ENCODE data around the gene MBD3L2.
"Not testable (repeated sequence)": the region's sequence is repeated elsewhere in the genome, so short reads cannot be mapped to it uniquely, and the experiment has no call there.

MBD3L2 gene

DNA sequence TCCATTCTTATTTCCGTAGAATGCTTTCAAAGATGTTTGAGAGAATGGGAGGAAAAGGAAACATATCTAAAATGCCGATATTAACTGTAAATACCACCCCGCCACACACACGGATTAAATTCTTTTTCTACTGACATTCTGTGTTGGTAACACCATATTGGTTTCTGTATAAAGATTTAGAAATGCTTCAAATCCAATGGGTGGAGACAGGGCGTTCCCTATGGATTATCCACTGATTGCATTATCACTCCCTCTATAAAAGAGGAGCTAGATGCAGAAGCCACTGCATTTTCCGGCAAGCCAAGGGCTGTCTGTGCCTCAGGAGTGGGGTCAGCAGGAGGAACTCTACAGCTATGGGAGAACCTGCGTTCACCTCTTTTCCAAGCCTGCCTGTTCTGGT, at the start of gene MBD3L2:
TSS of gene MBD3L2 (plus strand) at position 301 of the 400 bp plus-strand sequence. CDS start at position 354, 53 bp downstream.
- DNase-seq, result not testable (repeated sequence)

DNA sequence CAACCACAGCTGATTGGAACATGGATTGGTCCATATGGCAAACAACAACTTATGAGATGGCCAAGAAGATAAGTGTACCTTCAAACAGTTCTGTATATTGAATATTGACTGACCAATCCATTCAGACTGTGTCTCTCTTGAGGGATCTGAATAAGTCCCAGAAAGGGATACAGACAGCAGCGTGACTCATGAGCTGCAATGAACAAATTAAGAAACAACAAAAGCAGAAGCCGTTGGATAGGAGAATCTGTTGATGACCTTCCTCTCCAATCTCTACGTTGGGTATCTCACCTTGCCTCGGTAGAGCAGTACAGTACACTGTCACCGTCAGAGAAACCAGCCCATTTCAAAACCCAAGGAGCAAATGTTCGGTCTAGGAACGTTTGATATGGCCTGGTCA, 49.2 kb upstream of the MBD3L2 start:
- DNase-seq, result no peak

DNA sequence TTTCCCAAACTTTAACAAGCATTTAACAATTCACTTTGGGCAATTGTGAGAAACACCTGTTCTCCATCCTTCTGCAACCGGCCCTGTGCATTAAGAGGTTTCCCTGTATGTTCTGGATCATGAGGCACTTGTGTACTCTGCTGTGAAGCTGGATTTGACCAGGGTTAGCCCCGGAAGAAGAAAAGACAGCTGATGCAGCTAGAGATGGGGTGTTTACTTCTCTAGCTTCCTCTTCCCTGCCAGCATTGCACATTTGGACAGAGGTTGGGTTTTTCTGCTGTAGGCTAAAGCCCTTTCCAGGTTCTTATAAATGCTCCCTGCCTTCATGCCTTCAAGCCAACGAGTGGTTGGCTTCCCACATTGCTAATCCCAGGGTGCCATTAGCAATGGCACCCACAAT, 48.8 kb upstream of the MBD3L2 start:
- no peak for DNase-seq

DNA sequence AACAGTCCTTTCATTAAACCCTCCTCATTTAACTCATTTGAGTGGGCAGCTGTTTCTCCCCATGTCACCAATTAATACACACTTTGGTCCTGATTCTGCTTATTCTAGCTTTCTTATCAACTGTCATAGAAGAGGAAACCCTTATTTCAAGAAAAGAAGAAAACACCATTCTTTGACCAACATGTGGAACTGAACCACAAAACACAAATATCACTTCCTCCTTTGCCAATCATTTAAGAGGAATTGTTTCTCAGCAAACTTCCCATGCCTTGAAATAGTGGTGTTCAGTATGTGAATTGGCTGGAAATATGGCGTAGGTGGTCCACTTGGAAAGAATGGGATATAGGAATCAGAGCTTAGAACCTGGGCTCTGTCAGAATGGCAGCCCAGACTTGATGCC, 48.3 kb upstream of the MBD3L2 start:
- DNase-seq, result no peak

DNA sequence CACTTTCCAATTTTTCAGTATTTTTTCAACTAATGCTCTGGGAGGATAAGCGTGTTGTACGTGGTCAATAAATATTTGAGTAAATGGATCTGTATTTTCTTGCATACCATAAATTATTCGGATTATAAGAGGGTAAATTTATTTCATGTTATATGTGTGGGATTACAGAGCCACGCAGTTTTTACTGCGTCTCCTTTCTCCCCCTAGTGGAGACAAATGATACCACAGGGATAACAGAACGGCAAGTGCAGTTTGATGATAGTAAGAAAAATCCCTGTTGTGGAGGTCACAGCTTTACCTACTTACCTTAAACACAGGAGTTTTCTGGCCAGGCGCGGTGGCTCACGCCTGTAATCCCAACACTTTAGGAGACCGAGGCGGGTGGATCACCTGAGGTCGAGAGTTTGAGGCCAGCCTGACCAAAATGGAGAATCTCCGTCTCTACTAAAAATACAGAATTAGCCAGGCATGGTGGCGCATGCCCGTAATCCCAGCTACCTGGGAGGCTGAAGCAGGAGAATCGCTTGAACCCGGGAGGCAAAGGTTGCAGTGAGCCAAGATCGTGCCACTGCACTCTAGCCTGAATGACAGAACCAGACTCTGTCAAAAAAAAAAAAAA, 44.7 kb upstream of the MBD3L2 start:
- no peak for DNase-seq

DNA sequence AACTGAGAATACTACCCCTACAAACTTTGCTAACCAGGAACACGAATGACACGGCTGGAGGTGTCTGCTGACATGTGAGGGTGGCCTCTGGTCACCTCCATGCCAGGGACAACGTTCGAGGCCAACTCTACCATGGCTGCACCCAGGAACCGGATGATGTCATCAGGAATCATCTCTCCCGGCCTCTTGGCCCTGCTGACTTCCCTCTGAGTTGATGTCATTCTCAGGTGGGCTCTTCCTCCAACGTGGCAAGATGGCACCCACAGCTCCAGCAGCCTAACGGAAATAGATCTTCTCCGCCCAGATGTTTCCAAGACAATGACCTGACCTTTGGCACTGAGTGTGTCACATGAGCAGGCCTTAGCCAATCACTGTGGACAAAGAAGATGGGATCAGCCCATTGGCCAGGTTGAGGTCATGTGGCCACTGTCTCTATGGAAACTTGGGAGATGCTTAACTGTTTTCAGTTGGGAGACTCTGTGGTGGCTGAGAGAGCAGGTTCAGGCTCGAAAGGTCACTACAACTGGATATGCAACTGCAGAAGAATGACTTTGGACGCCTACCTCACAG, 42.9 kb upstream of the MBD3L2 start:
- no peak for DNase-seq

DNA sequence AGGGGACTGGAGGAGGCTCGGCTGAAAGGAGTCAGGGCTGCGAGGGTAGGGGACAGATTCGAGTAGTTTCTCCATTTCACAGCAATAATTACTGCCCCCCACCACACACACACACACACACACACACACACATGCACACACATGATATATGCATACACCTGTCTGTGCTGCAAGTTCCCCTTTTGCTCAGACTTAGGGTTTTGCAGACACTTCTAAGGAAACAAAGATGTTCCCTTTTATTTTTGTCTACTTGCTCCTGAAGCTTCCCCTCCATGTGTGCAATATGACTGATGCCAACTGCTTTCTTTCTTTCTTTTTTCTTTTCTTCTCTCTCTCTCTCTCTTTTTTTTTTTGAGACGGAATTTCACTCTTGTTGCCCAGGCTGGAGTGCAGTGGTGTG, 41.3 kb upstream of the MBD3L2 start:
- no peak for DNase-seq

DNA sequence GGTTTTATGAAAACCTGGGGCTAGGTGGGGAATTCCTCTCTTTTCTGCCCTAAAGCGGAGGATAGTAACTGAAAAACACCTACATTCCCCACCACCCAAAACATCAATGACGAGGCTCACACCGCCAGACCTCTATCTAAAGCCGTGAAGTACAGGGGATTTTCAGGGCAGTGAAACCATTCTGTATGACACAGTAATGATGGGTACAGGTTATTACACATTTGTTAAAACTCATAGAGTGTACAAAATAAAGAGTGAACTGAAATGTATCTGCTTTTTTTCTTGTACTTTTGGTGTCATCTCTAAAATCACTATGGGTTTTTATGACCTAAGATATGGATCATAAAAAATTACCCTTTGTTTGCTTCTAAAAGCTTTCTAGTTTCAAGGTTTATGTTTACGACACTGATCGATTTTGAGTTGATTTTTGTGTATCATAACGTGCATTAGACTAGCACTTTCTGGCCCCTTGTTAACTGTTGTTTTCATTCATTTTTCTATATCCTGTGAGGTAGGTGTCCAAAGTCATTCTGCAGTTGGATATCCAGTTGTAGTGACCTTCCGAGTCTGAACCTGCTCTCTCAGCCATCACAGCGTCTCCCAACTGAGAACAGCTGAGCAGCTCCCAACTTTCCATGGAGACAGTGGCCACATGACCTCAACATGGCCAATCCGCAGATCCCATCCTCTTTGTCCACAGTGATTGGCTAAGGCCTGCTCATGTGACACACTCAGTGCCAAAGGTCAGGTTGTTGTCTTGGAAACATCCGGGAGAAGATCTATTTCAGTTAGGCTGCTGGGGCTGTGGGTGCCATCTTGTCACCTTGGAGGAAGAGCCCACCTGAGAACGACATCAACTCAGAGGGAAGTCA, 38.2 kb upstream of the MBD3L2 start:
- no peak for DNase-seq

DNA sequence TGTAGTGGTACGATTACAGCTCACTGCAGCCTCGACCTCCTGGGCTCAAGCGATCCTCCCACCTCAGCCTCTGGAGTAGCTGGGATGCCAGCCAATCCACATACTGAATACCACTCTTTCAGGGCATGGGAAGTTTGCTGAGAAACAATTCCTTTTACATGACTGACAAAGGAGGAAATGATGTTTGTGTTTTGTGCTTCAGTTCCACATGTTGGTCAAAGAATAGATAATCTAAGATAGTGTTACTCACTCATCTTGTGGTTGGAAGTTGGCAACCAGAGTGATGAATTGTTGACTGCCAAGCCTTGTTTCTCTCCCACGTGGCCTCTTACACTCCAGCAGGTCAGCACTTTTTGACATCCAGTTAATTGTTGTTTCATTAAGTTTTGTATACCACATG, 35.4 kb upstream of the MBD3L2 start:
- no peak for DNase-seq

DNA sequence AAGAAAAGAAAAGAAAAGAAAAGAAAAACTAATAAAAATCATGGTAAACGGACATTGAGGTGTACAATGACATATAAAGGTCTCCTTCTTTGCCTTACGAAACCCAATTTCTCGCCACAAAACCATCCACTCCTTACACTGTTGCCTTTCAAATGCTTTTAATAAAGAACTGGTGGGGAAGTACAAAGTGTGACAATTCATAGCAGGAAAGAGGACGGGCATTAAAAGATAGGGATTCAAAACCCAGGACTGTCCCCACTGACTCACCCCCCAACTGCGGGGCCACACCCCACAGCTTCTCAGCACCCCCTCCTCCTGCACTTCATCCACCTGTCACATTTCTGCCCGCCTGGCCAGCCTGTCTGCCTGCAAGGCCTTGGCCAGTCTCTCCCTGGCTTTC, 30.3 kb upstream of the MBD3L2 start:
- no peak for DNase-seq

DNA sequence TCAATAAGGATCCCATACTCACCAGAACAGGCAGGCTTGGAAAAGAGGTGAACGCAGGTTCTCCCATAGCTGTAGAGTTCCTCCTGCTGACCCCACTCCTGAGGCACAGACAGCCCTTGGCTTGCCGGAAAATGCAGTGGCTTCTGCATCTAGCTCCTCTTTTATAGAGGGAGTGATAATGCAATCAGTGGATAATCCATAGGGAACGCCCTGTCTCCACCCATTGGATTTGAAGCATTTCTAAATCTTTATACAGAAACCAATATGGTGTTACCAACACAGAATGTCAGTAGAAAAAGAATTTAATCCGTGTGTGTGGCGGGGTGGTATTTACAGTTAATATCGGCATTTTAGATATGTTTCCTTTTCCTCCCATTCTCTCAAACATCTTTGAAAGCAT, 27.8 kb upstream of the MBD3L2 start, which contains the start of gene MBD3L2B:
TSS of gene MBD3L2B (minus strand) at position 101 of the 400 bp plus-strand sequence. CDS start at position 67, 34 bp downstream.
- DNase-seq, result not testable (repeated sequence)

DNA sequence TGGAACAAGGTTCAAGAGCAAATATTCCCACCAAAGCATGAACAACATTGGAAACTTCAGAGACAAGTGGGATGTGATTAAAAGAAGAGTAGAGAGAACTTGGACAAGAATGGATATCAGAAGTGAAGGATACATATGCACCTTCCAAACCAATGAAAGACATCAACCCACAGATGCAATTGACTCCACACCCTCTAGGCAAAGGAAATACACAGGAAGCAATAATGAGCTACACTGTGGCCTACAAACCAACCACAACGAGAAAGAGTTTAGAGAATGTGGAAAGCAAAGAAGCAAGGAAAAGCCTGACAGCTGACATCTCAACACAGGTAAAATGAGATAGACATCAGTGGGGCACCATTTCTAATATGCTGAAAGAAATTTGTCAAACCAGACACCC, 20.3 kb upstream of the MBD3L2 start:
- DNase-seq, result not testable (repeated sequence)

DNA sequence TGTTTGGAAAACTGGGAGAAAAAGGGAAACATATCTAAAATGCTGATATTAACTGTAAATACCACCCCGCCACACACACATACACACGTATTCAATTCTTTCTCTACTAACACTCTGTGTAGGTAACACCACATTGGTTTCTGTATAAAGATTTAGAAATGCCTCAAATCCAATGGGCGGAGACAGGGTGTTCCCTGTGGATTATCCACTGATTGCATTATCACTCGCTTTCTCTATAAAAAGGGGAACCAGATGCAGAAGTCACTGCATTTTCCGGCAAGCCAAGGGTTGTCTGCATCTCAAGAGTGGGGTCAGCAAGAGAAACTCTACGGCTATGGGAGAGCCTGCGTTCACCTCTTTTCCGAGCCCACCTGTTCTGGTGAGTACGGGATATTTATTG, 18.8 kb upstream of the MBD3L2 start, which contains the start of gene MBD3L5:
TSS of gene MBD3L5 (plus strand) at position 301 of the 400 bp plus-strand sequence. CDS start at position 335, 34 bp downstream.
- DNase-seq, result not testable (repeated sequence)

DNA sequence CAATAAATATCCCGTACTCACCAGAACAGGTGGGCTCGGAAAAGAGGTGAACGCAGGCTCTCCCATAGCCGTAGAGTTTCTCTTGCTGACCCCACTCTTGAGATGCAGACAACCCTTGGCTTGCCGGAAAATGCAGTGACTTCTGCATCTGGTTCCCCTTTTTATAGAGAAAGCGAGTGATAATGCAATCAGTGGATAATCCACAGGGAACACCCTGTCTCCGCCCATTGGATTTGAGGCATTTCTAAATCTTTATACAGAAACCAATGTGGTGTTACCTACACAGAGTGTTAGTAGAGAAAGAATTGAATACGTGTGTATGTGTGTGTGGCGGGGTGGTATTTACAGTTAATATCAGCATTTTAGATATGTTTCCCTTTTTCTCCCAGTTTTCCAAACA, 9.0 kb upstream of the MBD3L2 start, which contains the start of gene MBD3L4:
TSS of gene MBD3L4 (minus strand) at position 101 of the 400 bp plus-strand sequence. CDS start at position 66, 35 bp downstream.
- DNase-seq, result not testable (repeated sequence)

DNA sequence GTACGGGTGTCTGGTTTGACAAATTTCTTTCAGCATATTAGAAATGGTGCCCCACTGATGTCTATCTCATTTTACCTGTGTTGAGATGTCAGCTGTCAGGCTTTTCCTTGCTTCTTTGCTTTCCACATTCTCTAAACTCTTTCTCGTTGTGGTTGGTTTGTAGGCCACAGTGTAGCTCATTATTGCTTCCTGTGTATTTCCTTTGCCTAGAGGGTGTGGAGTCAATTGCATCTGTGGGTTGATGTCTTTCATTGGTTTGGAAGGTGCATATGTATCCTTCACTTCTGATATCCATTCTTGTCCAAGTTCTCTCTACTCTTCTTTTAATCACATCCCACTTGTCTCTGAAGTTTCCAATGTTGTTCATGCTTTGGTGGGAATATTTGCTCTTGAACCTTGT, 7.6 kb upstream of the MBD3L2 start:
- DNase-seq, result not testable (repeated sequence)

DNA sequence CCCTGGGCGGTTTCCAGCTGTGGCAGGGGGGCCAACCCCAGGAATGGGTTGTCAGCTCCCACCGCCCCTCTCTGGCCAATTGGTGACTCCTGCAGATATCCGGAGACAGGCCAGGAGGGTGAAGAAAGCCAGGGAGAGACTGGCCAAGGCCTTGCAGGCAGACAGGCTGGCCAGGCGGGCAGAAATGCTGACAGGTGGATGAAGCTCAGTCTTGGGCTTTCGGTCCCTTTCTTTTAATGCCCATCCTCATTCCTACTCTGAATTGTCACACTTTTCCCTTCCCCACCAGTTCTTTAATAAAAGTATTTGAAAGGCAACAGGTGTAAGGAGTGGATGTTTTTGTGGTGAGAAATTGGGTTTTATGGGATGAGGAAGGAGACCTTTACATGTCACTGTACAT, 2.3 kb downstream of the MBD3L2 start:
- not testable (repeated sequence) for DNase-seq

DNA sequence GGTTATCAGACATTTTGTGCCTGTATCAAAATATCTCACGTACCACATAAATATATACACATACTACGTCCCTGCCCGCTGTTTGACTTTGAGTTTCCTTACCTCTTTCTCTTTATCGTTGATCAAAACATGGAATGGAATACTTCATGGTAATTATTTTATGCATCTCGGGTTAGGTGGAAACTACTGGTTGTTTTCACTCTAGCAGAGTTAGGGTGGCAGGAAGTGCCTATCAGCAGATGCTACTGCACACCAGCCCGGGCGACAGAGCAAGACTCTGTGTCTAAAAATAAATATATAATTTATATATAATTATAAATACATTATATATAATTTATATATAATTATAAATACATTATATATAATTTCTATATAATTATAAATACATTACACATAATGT, 3.8 kb downstream of the MBD3L2 start:
- not testable (repeated sequence) for DNase-seq

DNA sequence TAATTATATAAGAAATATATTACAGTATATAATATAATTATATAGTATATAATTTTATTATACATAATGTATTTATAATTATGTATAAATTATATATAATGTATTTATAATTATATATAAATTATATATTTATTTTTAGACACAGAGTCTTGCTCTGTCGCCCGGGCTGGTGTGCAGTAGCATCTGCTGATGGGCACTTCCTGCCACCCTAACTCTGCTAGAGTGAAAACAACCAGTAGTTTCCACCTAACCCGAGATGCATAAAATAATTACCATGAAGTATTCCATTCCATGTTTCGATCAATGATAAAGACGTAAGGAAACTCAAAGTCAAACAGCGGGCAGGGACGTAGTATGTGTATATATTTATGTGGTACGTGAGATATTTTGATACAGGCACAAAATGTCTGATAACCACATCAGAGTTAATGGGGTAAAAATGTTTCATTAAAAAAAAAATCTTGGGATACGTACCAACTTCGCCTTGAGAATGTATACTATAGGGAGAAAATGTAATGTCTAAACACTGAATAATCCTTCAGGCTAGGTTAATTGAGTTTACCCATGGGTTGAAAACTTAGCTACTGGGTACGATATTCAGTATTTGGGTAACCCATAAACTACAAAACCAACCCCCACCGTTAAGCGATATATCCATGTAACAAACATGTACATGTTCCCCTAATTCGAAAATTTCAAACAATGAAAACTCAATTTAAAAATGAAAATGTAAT, 5.7 kb downstream of the MBD3L2 start:
- DNase-seq, result not testable (repeated sequence)

DNA sequence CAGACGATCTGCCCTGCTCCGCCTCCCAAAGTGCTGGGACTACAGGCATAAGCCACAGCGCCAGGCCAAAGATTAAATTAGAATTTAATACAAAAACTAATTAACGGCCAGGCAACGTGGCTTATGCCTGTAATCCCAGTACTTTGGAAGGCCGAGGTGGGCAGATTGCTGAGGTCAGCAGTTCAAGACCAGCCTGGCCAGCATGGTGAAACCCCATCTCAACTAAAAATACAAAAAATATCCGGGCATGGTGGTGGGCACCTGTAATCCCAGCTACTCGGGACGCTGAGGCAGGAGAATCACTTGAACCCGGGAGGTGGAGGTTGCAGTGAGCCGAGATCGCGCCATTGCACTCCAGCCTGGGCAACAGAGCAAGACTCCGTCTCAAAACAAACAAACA, 6.6 kb downstream of the MBD3L2 start:
- DNase-seq, result not testable (repeated sequence)

DNA sequence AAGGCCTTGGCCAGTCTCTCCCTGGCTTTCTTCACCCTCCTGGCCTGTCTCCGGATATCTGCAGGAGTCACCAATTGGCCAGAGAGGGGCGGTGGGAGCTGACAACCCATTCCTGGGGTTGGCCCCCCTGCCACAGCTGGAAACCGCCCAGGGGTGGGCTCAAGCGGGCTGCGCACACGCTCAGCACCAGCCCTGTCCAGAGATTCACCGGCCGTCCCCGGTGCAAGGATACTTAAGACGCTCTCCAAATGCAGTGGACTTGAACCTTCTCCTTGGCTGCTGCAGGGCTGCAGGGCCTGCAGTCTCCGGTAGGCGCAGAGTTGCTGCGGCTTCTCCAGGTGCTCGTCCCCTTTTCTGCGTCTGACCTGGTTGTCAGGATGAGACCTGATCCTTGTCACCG, 7.2 kb downstream of the MBD3L2 start:
- not testable (repeated sequence) for DNase-seq

DNA sequence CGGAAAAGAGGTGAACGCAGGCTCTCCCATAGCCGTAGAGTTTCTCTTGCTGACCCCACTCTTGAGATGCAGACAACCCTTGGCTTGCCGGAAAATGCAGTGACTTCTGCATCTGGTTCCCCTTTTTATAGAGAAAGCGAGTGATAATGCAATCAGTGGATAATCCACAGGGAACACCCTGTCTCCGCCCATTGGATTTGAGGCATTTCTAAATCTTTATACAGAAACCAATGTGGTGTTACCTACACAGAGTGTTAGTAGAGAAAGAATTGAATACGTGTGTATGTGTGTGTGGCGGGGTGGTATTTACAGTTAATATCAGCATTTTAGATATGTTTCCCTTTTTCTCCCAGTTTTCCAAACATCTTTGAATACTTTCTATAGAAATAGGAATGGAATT, 9.5 kb downstream of the MBD3L2 start, which contains the start of gene MBD3L3:
TSS of gene MBD3L3 (minus strand) at position 101 of the 400 bp plus-strand sequence. CDS start at position 30, 71 bp downstream.
- not testable (repeated sequence) for DNase-seq

DNA sequence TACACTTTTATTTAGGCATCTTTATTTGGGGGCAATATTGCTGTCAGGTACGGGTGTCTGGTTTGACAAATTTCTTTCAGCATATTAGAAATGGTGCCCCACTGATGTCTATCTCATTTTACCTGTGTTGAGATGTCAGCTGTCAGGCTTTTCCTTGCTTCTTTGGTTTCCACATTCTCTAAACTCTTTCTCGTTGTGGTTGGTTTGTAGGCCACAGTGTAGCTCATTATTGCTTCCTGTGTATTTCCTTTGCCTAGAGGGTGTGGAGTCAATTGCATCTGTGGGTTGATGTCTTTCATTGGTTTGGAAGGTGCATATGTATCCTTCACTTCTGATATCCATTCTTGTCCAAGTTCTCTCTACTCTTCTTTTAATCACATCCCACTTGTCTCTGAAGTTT, 10.9 kb downstream of the MBD3L2 start:
- DNase-seq, result not testable (repeated sequence)

DNA sequence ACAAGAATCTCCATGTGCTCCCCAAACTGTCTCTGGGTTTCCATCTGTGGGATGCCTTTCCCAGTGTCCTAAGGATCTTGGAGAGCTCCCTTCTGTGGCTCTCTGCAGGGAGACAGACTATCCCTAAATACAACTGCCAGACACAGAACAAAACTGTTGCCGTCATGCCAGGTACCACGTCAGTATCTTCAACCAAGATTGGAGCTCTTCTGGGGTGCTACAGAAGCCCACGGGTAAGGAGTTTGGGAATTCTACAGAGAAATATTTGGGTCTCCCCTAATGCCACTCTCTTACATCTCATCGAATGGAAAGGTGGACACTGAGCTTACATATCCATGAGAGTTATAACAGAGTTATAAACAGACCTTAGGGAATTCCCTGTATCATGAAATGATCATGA, 14.2 kb downstream of the MBD3L2 start:
- no peak for DNase-seq
